Measurements from ENCODE around the gene C19orf47.

Gene C19orf47

GRCh38 chr19:40390084-40390742 lies 42.0 kb upstream of the C19orf47 start, which contains the start of gene HIPK4:
TSS of gene HIPK4 (minus strand) at chr19:40390181. CDS start at chr19:40389902, 279 bp downstream.
- TF ChIP-seq Cebpa-rat (IDR thresholded peaks at IDR 0.05), result no peak
- H3K4me1 ChIP-seq, result peaks cover 5% of the 10 kb centered on the region; the same call in 1 of the 2 replicates
- H4K20me1 ChIP-seq, result no peaks in the 10 kb centered on the region
- H3K9ac ChIP-seq, result no peak within 1 kb of the TSS
- no peaks in the 10 kb centered on the region for H3K36me3 ChIP-seq
- H3K27ac ChIP-seq, result no peak within 1 kb of the TSS
- no peak within 1 kb of the TSS for H3K4me3 ChIP-seq
- H3K9me3 ChIP-seq, result no peaks in the 10 kb centered on the region
- no peak within 1 kb of the TSS for H3K4me2 ChIP-seq
- H3K27me3 ChIP-seq, result no peaks in the 10 kb centered on the region

- Histone ChIP-seq H3K4me2 (no peak overlapping the region), H4K20me1 (no peaks in the 10 kb centered on the region), H3K4me1 (no peaks in the 10 kb centered on the region), H3K27me3 (no peaks in the 10 kb centered on the region), H3K4me3 (no peak overlapping the region), H3K9ac (no peak overlapping the region), H3K9me3 (no peaks in the 10 kb centered on the region), H3K27ac (no peak overlapping the region), H3K36me3 (no peaks in the 10 kb centered on the region)
- TF ChIP-seq Cebpa-rat (IDR thresholded peaks at IDR 0.05), result no peak
Measured at GRCh38 chr19:40389404-40390083, 41.3 kb upstream of the C19orf47 start.

- no peak for TF ChIP-seq Cebpa-rat (IDR thresholded peaks at IDR 0.05)
- H3K4me3 ChIP-seq, result no peak overlapping the region
- H3K9ac ChIP-seq, result no peak overlapping the region
- H3K36me3 ChIP-seq, result no peaks in the 10 kb centered on the region
- H3K27me3 ChIP-seq, result no peaks in the 10 kb centered on the region
- no peak overlapping the region for H3K27ac ChIP-seq
- H3K4me1 ChIP-seq, result no peaks in the 10 kb centered on the region
- H3K4me2 ChIP-seq, result no peak overlapping the region
- H3K9me3 ChIP-seq, result no peaks in the 10 kb centered on the region
- no peaks in the 10 kb centered on the region for H4K20me1 ChIP-seq
Measured at GRCh38 chr19:40388481-40388880, 40.3 kb upstream of the C19orf47 start.

- H3K27me3 ChIP-seq, result no peaks in the 10 kb centered on the region
- no peaks in the 10 kb centered on the region for H3K4me1 ChIP-seq
- no peak overlapping the region for H3K4me2 ChIP-seq
- H3K36me3 ChIP-seq, result no peaks in the 10 kb centered on the region
- no peak overlapping the region for H3K9ac ChIP-seq
- TF ChIP-seq Cebpa-rat (IDR thresholded peaks at IDR 0.05), result no peak
- no peak overlapping the region for H3K4me3 ChIP-seq
- no peak overlapping the region for H3K27ac ChIP-seq
- H4K20me1 ChIP-seq, result no peaks in the 10 kb centered on the region
- no peaks in the 10 kb centered on the region for H3K9me3 ChIP-seq
Measured at GRCh38 chr19:40387155-40387554, 39.0 kb upstream of the C19orf47 start.

GRCh38 chr19:40383668-40384248 lies 35.6 kb upstream of the C19orf47 start:
- no peak for TF ChIP-seq Cebpa-rat (IDR thresholded peaks at IDR 0.05)
- Histone ChIP-seq H3K36me3 (no peaks in the 10 kb centered on the region; the same call in 1 of the 2 replicates), H4K20me1 (no peaks in the 10 kb centered on the region), H3K4me3 (no peak overlapping the region), H3K9ac (no peak overlapping the region), H3K27ac (no peak overlapping the region), H3K9me3 (no peaks in the 10 kb centered on the region), H3K27me3 (no peaks in the 10 kb centered on the region), H3K4me2 (no peak overlapping the region), H3K4me1 (no peaks in the 10 kb centered on the region)

- Histone ChIP-seq H3K4me1 (no peaks in the 10 kb centered on the region), H3K27me3 (no peaks in the 10 kb centered on the region), H3K36me3 (peaks cover 9% of the 10 kb centered on the region; the same call in 1 of the 2 replicates), H3K4me3 (no peak overlapping the region), H3K9me3 (no peaks in the 10 kb centered on the region), H3K9ac (no peak overlapping the region), H3K4me2 (no peak overlapping the region), H4K20me1 (no peaks in the 10 kb centered on the region), H3K27ac (no peak overlapping the region)
- no peak for TF ChIP-seq Cebpa-rat (IDR thresholded peaks at IDR 0.05)
Measured at GRCh38 chr19:40381321-40381720, 33.1 kb upstream of the C19orf47 start.

GRCh38 chr19:40380199-40381037 lies 32.2 kb upstream of the C19orf47 start:
- Histone ChIP-seq H3K4me3 (no peak overlapping the region), H3K9ac (no peak overlapping the region), H3K9me3 (no peaks in the 10 kb centered on the region), H3K27ac (no peak overlapping the region), H3K27me3 (no peaks in the 10 kb centered on the region), H3K4me1 (no peaks in the 10 kb centered on the region), H3K4me2 (no peak overlapping the region), H4K20me1 (no peaks in the 10 kb centered on the region), H3K36me3 (peaks cover 9% of the 10 kb centered on the region; the same call in 1 of the 2 replicates)
- TF ChIP-seq Cebpa-rat (IDR thresholded peaks at IDR 0.05), result no peak

- H3K36me3 ChIP-seq, result peaks cover 9% of the 10 kb centered on the region; the same call in 1 of the 2 replicates
- H3K4me1 ChIP-seq, result no peaks in the 10 kb centered on the region
- no peak overlapping the region for H3K9ac ChIP-seq
- no peaks in the 10 kb centered on the region for H3K27me3 ChIP-seq
- no peaks in the 10 kb centered on the region for H3K9me3 ChIP-seq
- H4K20me1 ChIP-seq, result no peaks in the 10 kb centered on the region
- TF ChIP-seq Cebpa-rat (IDR thresholded peaks at IDR 0.05), result no peak
- no peak overlapping the region for H3K4me2 ChIP-seq
- no peak overlapping the region for H3K4me3 ChIP-seq
- H3K27ac ChIP-seq, result no peak overlapping the region
Measured at GRCh38 chr19:40379446-40380198, 31.4 kb upstream of the C19orf47 start.

GRCh38 chr19:40378509-40378908 lies 30.3 kb upstream of the C19orf47 start:
- H3K9me3 ChIP-seq, result no peaks in the 10 kb centered on the region
- H3K4me3 ChIP-seq, result no peak overlapping the region
- H3K4me1 ChIP-seq, result no peaks in the 10 kb centered on the region
- no peak for TF ChIP-seq Cebpa-rat (IDR thresholded peaks at IDR 0.05)
- no peaks in the 10 kb centered on the region for H4K20me1 ChIP-seq
- H3K27me3 ChIP-seq, result no peaks in the 10 kb centered on the region
- no peak overlapping the region for H3K27ac ChIP-seq
- H3K9ac ChIP-seq, result no peak overlapping the region
- no peak overlapping the region for H3K4me2 ChIP-seq
- peaks cover 9% of the 10 kb centered on the region; the same call in 1 of the 2 replicates for H3K36me3 ChIP-seq

All from BLaER1 (cell line).